Measurements from ENCODE around the gene ATL2.
"Not testable (repeated sequence)": the region's sequence is repeated elsewhere in the genome, so short reads cannot be mapped to it uniquely, and the experiment has no call there.

The ATL2 gene

GRCh38 chr2:38268691-38269327 is 108.3 kb downstream of the ATL2 start:
- DNase-seq: no peak

GRCh38 chr2:38268001-38268400 is 109.1 kb downstream of the ATL2 start:
- DNase-seq: no peak

- DNase-seq: no peak
Observed at GRCh38 chr2:38267270-38267925, 109.7 kb downstream of the ATL2 start.

- no peak for DNase-seq
Observed at GRCh38 chr2:38266382-38267061, 110.6 kb downstream of the ATL2 start.

GRCh38 chr2:38265461-38265860 is 111.6 kb downstream of the ATL2 start:
- DNase-seq: no peak

GRCh38 chr2:38264396-38265221 is 112.5 kb downstream of the ATL2 start:
- no peak for DNase-seq

GRCh38 chr2:38263293-38263692 is 113.8 kb downstream of the ATL2 start:
- peak; percentile 59 for DNase-seq

GRCh38 chr2:38262069-38262871 is 114.8 kb downstream of the ATL2 start:
- DNase-seq: no peak

GRCh38 chr2:38261569-38262068 is 115.5 kb downstream of the ATL2 start:
- no peak for DNase-seq

- no peak for DNase-seq
Observed at GRCh38 chr2:38260972-38261371, 116.1 kb downstream of the ATL2 start.

- DNase-seq: no peak
Observed at GRCh38 chr2:38260469-38260868, 116.6 kb downstream of the ATL2 start.

- no peak for DNase-seq
Observed at GRCh38 chr2:38259311-38259710, 117.8 kb downstream of the ATL2 start.

GRCh38 chr2:38257680-38258079 is 119.4 kb downstream of the ATL2 start:
- not testable (repeated sequence) for DNase-seq

- DNase-seq: no peak
Observed at GRCh38 chr2:38256610-38257009, 120.5 kb downstream of the ATL2 start.

- no peak for DNase-seq
Observed at GRCh38 chr2:38255211-38255610, 121.9 kb downstream of the ATL2 start.

GRCh38 chr2:38254796-38255195 is 122.3 kb downstream of the ATL2 start:
- DNase-seq: no peak

GRCh38 chr2:38251940-38252339 is 125.1 kb downstream of the ATL2 start:
- no peak for DNase-seq

GRCh38 chr2:38248707-38249106 is 128.4 kb downstream of the ATL2 start:
- no peak for DNase-seq

- no peak for DNase-seq
Observed at GRCh38 chr2:38248255-38248654, 128.8 kb downstream of the ATL2 start.

- no peak for DNase-seq
Observed at GRCh38 chr2:38246105-38246504, 131.0 kb downstream of the ATL2 start.

- peak; percentile 74 for DNase-seq
Observed at GRCh38 chr2:38245114-38245641, 131.9 kb downstream of the ATL2 start.

- peak; percentile 57 for DNase-seq
Observed at GRCh38 chr2:38244301-38244700, 132.8 kb downstream of the ATL2 start.
